H1 (cell line): ENCODE data around the gene FYTTD1. TPM values are rescaled to one million over a fixed set of nuclear protein-coding genes. Genes with fewer than 3 reads are reported as not detected.

Experiments
- CTCF ChIA-PET: fragments of 300-600 bp; sonication (Branson Sonifier 250); formaldehyde crosslinking; loops from one replicate; lab custom pipeline; 2021; ENCODE audit not compliant: partially characterized antibody; lab: Charles Lee
- POLR2A ChIA-PET: fragments of 300-600 bp; sonication (Branson Sonifier 250); formaldehyde crosslinking; loops from one replicate; lab custom pipeline; 2021; ENCODE audit warnings: inconsistent platforms; ENCODE audit not compliant: partially characterized antibody; lab: Charles Lee
- DNase-seq, 2 experiments: peaks; one replicate each; pipeline versions ENCODE4 v3.0.0 to v3.0.0-alpha.2; 2010 to 2022; ENCODE audit warnings: low spot score in 2 of 2, low read depth in 1 of 2, mixed read lengths in 1 of 2
- FAIRE-seq: peaks from 2 replicates; lab custom pipeline; 2011; peaks lifted over from hg19 to GRCh38; lab: Jason Lieb, UNC
- H2AFZ ChIP-seq: 2 replicates; pipeline ENCODE4 v1.8.1; 2012; ENCODE audit warnings: low read length, inconsistent platforms
- H2AK5ac ChIP-seq: 2 replicates; pipeline ENCODE4 v1.6.1; 2013; ENCODE audit warnings: low read depth, low read length
- H2BK120ac ChIP-seq: replicated peaks from 2 replicates; pipeline ENCODE3; 2013; ENCODE audit warnings: low read depth, low read length, inconsistent platforms
- H2BK12ac ChIP-seq: 2 replicates; pipeline ENCODE4 v1.6.1; 2013; ENCODE audit warnings: low read depth, low read length
- H2BK15ac ChIP-seq: 2 replicates; pipeline ENCODE4 v1.6.1; 2013; ENCODE audit warnings: low read length
- H2BK20ac ChIP-seq: 2 replicates; pipeline ENCODE4 v1.6.1; 2013; ENCODE audit warnings: low read length
- H2BK5ac ChIP-seq: 2 replicates; pipeline ENCODE4 v1.6.1; 2013; ENCODE audit warnings: low read depth, low read length
- H3K14ac ChIP-seq: 2 replicates; pipeline ENCODE4 v1.6.1; 2013; ENCODE audit warnings: inconsistent platforms; ENCODE audit not compliant: insufficient read length
- H3K18ac ChIP-seq: 2 replicates; pipeline ENCODE4 v1.6.1; 2013; ENCODE audit warnings: low read length; ENCODE audit errors: extremely low read depth
- H3K23ac ChIP-seq: 2 replicates; pipeline ENCODE4 v1.6.1; 2013; ENCODE audit warnings: inconsistent platforms; ENCODE audit not compliant: insufficient read length
- H3K23me2 ChIP-seq: 2 replicates; pipeline ENCODE4 v1.6.1; 2013; ENCODE audit warnings: low read depth, low read length
- H3K27ac ChIP-seq: 2 replicates; pipeline ENCODE4 v1.6.1; 2011; ENCODE audit warnings: low read depth, low read length, inconsistent platforms
- H3K27me3 ChIP-seq, 4 experiments: replicated peaks in 1 of 4; 1 replicate in 1 of 4; 2 replicates in 3 of 4; pipeline versions ENCODE4 v1.6.1 to v1.8.1; 2011 to 2013; ENCODE audit warnings: low read length in 3 of 4, mild to moderate bottlenecking in 3 of 4, inconsistent platforms in 2 of 4, mixed read lengths in 2 of 4, moderate library complexity in 1 of 4; ENCODE audit not compliant: control insufficient read depth in 3 of 4, insufficient read depth in 3 of 4; ENCODE audit errors: extremely low read depth in 1 of 4
- H3K36me3 ChIP-seq, 4 experiments: 2 replicates each; pipeline versions ENCODE4 v1.6.1 to v1.8.1; 2011 to 2013; ENCODE audit warnings: mild to moderate bottlenecking in 4 of 4, low read length in 3 of 4, moderate library complexity in 2 of 4, control low read depth in 1 of 4, inconsistent platforms in 1 of 4; ENCODE audit not compliant: insufficient read depth in 4 of 4, control insufficient read depth in 2 of 4
- H3K4ac ChIP-seq: replicated peaks from 2 replicates; pipeline ENCODE3; 2013; ENCODE audit warnings: low read length, low read depth, mixed read lengths, inconsistent platforms; ENCODE audit not compliant: insufficient read length
- H3K4me1 ChIP-seq, 4 experiments: replicated peaks in 1 of 4; 1 replicate in 1 of 4; 2 replicates in 3 of 4; pipeline versions ENCODE4 v1.6.1 to v1.8.1; 2011 to 2013; ENCODE audit warnings: low read length in 3 of 4, inconsistent platforms in 2 of 4, mixed read lengths in 1 of 4; ENCODE audit not compliant: insufficient read depth in 4 of 4, control insufficient read depth in 3 of 4
- H3K4me2 ChIP-seq, 2 experiments: 2 replicates each; pipeline versions ENCODE4 v1.6.1 to v1.8.1; 2011 to 2013; ENCODE audit warnings: low read depth in 2 of 2, low read length in 2 of 2, control low read depth in 1 of 2, inconsistent platforms in 1 of 2, mild to moderate bottlenecking in 1 of 2; ENCODE audit not compliant: insufficient read depth in 1 of 2
- H3K4me3 ChIP-seq, 4 experiments: fragments of 200-600, 300-600 bp in 1 of 4; sonication (generic), shearing (Covaris generic), sonication (Bioruptor Twin) in 1 of 4; 2 replicates each; pipeline versions ENCODE4 v1.5.1 to v1.8.1; 2011 to 2016; ENCODE audit warnings: low read length in 4 of 4, low read depth in 3 of 4, control low read depth in 2 of 4, inconsistent platforms in 2 of 4, mild to moderate bottlenecking in 2 of 4, mixed read lengths in 1 of 4, moderate library complexity in 1 of 4; ENCODE audit not compliant: insufficient read depth in 2 of 4; ENCODE audit errors: extremely low read depth in 1 of 4
- H3K56ac ChIP-seq: replicated peaks from 2 replicates; pipeline ENCODE3; 2013; ENCODE audit warnings: low read depth, mild to moderate bottlenecking, mixed read lengths, low read length, inconsistent platforms; ENCODE audit not compliant: insufficient read length
- H3K79me1 ChIP-seq: 2 replicates; pipeline ENCODE4 v1.6.1; 2013; ENCODE audit warnings: low read depth, low read length, control low read depth
- H3K79me2 ChIP-seq, 2 experiments: 2 replicates each; pipeline versions ENCODE4 v1.6.1 to v1.8.1; 2012 to 2013; ENCODE audit warnings: low read length in 2 of 2, mild to moderate bottlenecking in 2 of 2, inconsistent platforms in 1 of 2; ENCODE audit not compliant: insufficient read depth in 2 of 2, control insufficient read depth in 1 of 2
- H3K9ac ChIP-seq, 4 experiments: replicated peaks in 1 of 4; 1 replicate in 1 of 4; 2 replicates in 3 of 4; pipeline versions ENCODE4 v1.6.1 to v1.8.1; 2011 to 2013; ENCODE audit warnings: low read depth in 3 of 4, low read length in 3 of 4, control low read depth in 2 of 4, mild to moderate bottlenecking in 2 of 4, moderate library complexity in 2 of 4, inconsistent platforms in 1 of 4; ENCODE audit errors: extremely low read depth in 1 of 4
- H3K9me3 ChIP-seq, 2 experiments: 2 replicates each; pipeline versions ENCODE4 v1.6.1 to v1.8.1; 2012 to 2013; ENCODE audit warnings: mild to moderate bottlenecking in 2 of 2, moderate library complexity in 2 of 2, control low read depth in 1 of 2, inconsistent platforms in 1 of 2, low read depth in 1 of 2, low read length in 1 of 2, mixed read lengths in 1 of 2; ENCODE audit not compliant: insufficient read depth in 2 of 2
- H4K20me1 ChIP-seq, 2 experiments: replicated peaks in 1 of 2; 2 replicates each; pipeline versions ENCODE3 to v1.8.1; 2011 to 2013; ENCODE audit warnings: inconsistent platforms in 2 of 2, low read length in 2 of 2, mild to moderate bottlenecking in 1 of 2; ENCODE audit not compliant: insufficient read depth in 2 of 2, control insufficient read depth in 1 of 2
- H4K5ac ChIP-seq: 2 replicates; pipeline ENCODE4 v1.6.1; 2013; ENCODE audit warnings: low read length, low read depth, mixed read lengths, inconsistent platforms; ENCODE audit not compliant: insufficient read length
- H4K8ac ChIP-seq: 2 replicates; pipeline ENCODE4 v1.8.0; 2013; ENCODE audit warnings: mild to moderate bottlenecking, moderate library complexity, low read length, inconsistent platforms; ENCODE audit not compliant: insufficient read depth; ENCODE audit errors: extremely low read depth
- H4K91ac ChIP-seq: replicated peaks from 2 replicates; pipeline ENCODE3; 2013; ENCODE audit warnings: low read length, mixed read lengths, inconsistent platforms; ENCODE audit not compliant: insufficient read length
- BACH1 ChIP-seq: IDR thresholded peaks from 2 replicates; pipeline ENCODE4 v1.6.1; 2012; ENCODE audit warnings: low read length, improper control_type of control experiment
- CHD2 ChIP-seq: IDR thresholded peaks from 2 replicates; pipeline ENCODE4 v1.6.1; 2012; ENCODE audit warnings: low read length, improper control_type of control experiment
- MAFK ChIP-seq: IDR thresholded peaks from 2 replicates; pipeline ENCODE4 v1.6.1; 2012; ENCODE audit warnings: low read depth, mild to moderate bottlenecking, improper control_type of control experiment, low read length
- NANOG ChIP-seq: IDR thresholded peaks from 2 replicates; pipeline ENCODE4 v1.6.1; 2011; ENCODE audit warnings: low read length, low read depth, mild to moderate bottlenecking, inconsistent platforms; ENCODE audit not compliant: insufficient read depth, poor library complexity, severe bottlenecking
- PHF8 ChIP-seq: fragments of 200-600 bp; sonication (generic); conservative IDR thresholded peaks from 2 replicates; pipeline ENCODE4 v1.7.1; 2012; ENCODE audit warnings: low read depth, mild to moderate bottlenecking, inconsistent platforms, low read length, moderate library complexity
- RAD21 ChIP-seq, 2 experiments: IDR thresholded peaks in 1 of 2; conservative IDR thresholded peaks in 1 of 2; 2 replicates each; pipeline ENCODE4 v1.6.1; 2011; ENCODE audit warnings: low read depth in 2 of 2, low read length in 2 of 2, improper control_type of control experiment in 1 of 2, inconsistent platforms in 1 of 2, mild to moderate bottlenecking in 1 of 2, moderate library complexity in 1 of 2
- RBBP5 ChIP-seq: IDR thresholded peaks from 2 replicates; pipeline ENCODE4 v1.7.1; 2012; ENCODE audit warnings: low read depth, mild to moderate bottlenecking, inconsistent platforms, low read length, moderate library complexity, borderline replicate concordance
- SUZ12 ChIP-seq: fragments of 200-600 bp; sonication (generic); IDR thresholded peaks from 2 replicates; pipeline ENCODE4 v1.6.1; 2012; ENCODE audit warnings: mild to moderate bottlenecking, inconsistent platforms, low read length, moderate library complexity, mixed read lengths
- TBP ChIP-seq: IDR thresholded peaks from 2 replicates; pipeline ENCODE4 v1.6.1; 2011; ENCODE audit warnings: low read depth, low read length, improper control_type of control experiment
- WGBS, 2 experiments: shearing (Covaris generic) in 1 of 2; methylation state at CpG; one replicate each; pipeline versions ENCODE4 v1.1.6 to v1.1.7; 2013 to 2015; ENCODE audit warnings: low lambda C conversion rate in 2 of 2, mixed read lengths in 2 of 2, inconsistent platforms in 1 of 2, low coverage in 1 of 2, missing lambda C conversion rate in 1 of 2; ENCODE audit not compliant: insufficient replicate concordance in 2 of 2, insufficient coverage in 1 of 2, insufficient read length in 1 of 2; ENCODE audit errors: extremely low coverage in 1 of 2, missing lambda C conversion rate in 1 of 2; 5-methylcytosine and 5-hydroxymethylcytosine counted together
- polyA plus RNA-seq, 7 experiments: library from polyadenylated mRNA; depleted of rRNA in 3 of 7; stranded (reverse) in 5 of 7; unstranded in 2 of 7; fragments of >200 nt in 5 of 7; fragments of 200-250 nt in 2 of 7; gene quantifications; 1 replicate in 5 of 7; 2 replicates in 1 of 7; 4 replicates in 1 of 7; pipeline versions ENCODE4 v1.2.1 to v1.2.3, GENCODE V29; 2011 to 2013; ENCODE audit warnings: missing spikeins in 2 of 7, mixed read lengths in 2 of 7
- total RNA-seq: library from RNA; stranded (reverse); fragmentation: NEBNext Ultra II Directional; extraction: Animal tissue kit (Norgen Biotek cat#: 25700); gene quantifications from 2 replicates; pipeline ENCODE4 v1.2.1, GENCODE V29; 2021

Gene FYTTD1
- total and polyA plus RNA-seq, 2 of the 8 experiments (the other 6 are each of a cell fraction or from before 2014, with no cell fraction given): 3.1 to 24.4 TPM

GRCh38 chr3:197811343-197811742, 61.7 kb downstream of the FYTTD1 start:
- H4K91ac ChIP-seq: no peak overlapping the region
- no peak overlapping the region for H2BK20ac ChIP-seq
- FAIRE-seq (no peak), DNase-seq (no peak)
- no peak overlapping the region for H2AFZ ChIP-seq
- H3K79me2 ChIP-seq: peaks cover 0 to 78% of the 10 kb centered on the region in 2 experiments; a peak in 2 of 4 replicates
- no peak overlapping the region for H2BK120ac ChIP-seq
- no peaks in the 10 kb centered on the region for H3K27me3 ChIP-seq
- peaks cover 0 to 3% of the 10 kb centered on the region in 2 experiments for H4K20me1 ChIP-seq
- no peak overlapping the region for H3K4me3 ChIP-seq
- no peak overlapping the region for H3K23ac ChIP-seq
- H3K4me1 ChIP-seq: peaks cover 0 to 3% (median 0%) of the 10 kb centered on the region in 4 experiments; a peak in 4 of 7 replicates
- H3K14ac ChIP-seq: no peak overlapping the region
- no peaks in the 10 kb centered on the region for H3K23me2 ChIP-seq
- H3K9ac ChIP-seq: no peak overlapping the region
- H3K4me2 ChIP-seq: no peak overlapping the region
- peaks cover 3% of the 10 kb centered on the region for H3K79me1 ChIP-seq
- no peaks in the 10 kb centered on the region; a peak in 1 of 8 replicates for H3K36me3 ChIP-seq
- no peak overlapping the region for H3K4ac ChIP-seq
- no peaks in the 10 kb centered on the region for H3K9me3 ChIP-seq
- no peak overlapping the region for H4K5ac ChIP-seq
- no peak overlapping the region for H3K18ac ChIP-seq
- WGBS, 2 experiments: 94% methylated on average over 3 of the region's 3 CpGs; no CpG with 5 or more reads in 1 of the 2 experiments
- no peak overlapping the region for H3K27ac ChIP-seq
- no peak overlapping the region for H2BK12ac ChIP-seq
- H3K56ac ChIP-seq: no peak overlapping the region
- no peak overlapping the region for H2AK5ac ChIP-seq
- no peak overlapping the region for H4K8ac ChIP-seq
- ChIA-PET CTCF (no interaction called here), POLR2A (no interaction called here)
- H2BK15ac ChIP-seq: no peak overlapping the region
- no peak overlapping the region for H2BK5ac ChIP-seq
- TF ChIP-seq RAD21 (IDR thresholded peaks at IDR 0.05 in 1 of 2, conservative IDR thresholded peaks at IDR 0.05 in 1 of 2; ENCODE audit: low read depth in 2 of 2, low read length in 2 of 2) (no peak), PHF8 (no peak), CHD2 (no peak), RBBP5 (no peak), SUZ12 (no peak), TBP (no peak), MAFK (no peak), BACH1 (no peak), NANOG (no peak)
